H1 (cell line): ENCODE measurements around the gene IFTAP. TPM values are rescaled to one million over a fixed set of nuclear protein-coding genes. Genes with fewer than 3 reads are reported as not detected.

Experiments
- CTCF ChIA-PET: fragments of 300-600 bp; sonication (Branson Sonifier 250); formaldehyde crosslinking; loops from one replicate; lab custom pipeline; 2021; ENCODE audit not compliant: partially characterized antibody; lab: Charles Lee
- POLR2A ChIA-PET: fragments of 300-600 bp; sonication (Branson Sonifier 250); formaldehyde crosslinking; loops from one replicate; lab custom pipeline; 2021; ENCODE audit warnings: inconsistent platforms; ENCODE audit not compliant: partially characterized antibody; lab: Charles Lee
- DNase-seq, 2 experiments: peaks; one replicate each; pipeline versions ENCODE4 v3.0.0 to v3.0.0-alpha.2; 2010 to 2022; ENCODE audit warnings: low spot score in 2 of 2, low read depth in 1 of 2, mixed read lengths in 1 of 2
- FAIRE-seq: peaks from 2 replicates; lab custom pipeline; 2011; peaks lifted over from hg19 to GRCh38; lab: Jason Lieb, UNC
- H2AFZ ChIP-seq: 2 replicates; pipeline ENCODE4 v1.8.1; 2012; ENCODE audit warnings: low read length, inconsistent platforms
- H2AK5ac ChIP-seq: 2 replicates; pipeline ENCODE4 v1.6.1; 2013; ENCODE audit warnings: low read depth, low read length
- H2BK120ac ChIP-seq: replicated peaks from 2 replicates; pipeline ENCODE3; 2013; ENCODE audit warnings: low read depth, low read length, inconsistent platforms
- H2BK12ac ChIP-seq: 2 replicates; pipeline ENCODE4 v1.6.1; 2013; ENCODE audit warnings: low read depth, low read length
- H2BK15ac ChIP-seq: 2 replicates; pipeline ENCODE4 v1.6.1; 2013; ENCODE audit warnings: low read length
- H2BK20ac ChIP-seq: 2 replicates; pipeline ENCODE4 v1.6.1; 2013; ENCODE audit warnings: low read length
- H2BK5ac ChIP-seq: 2 replicates; pipeline ENCODE4 v1.6.1; 2013; ENCODE audit warnings: low read depth, low read length
- H3K14ac ChIP-seq: 2 replicates; pipeline ENCODE4 v1.6.1; 2013; ENCODE audit warnings: inconsistent platforms; ENCODE audit not compliant: insufficient read length
- H3K18ac ChIP-seq: 2 replicates; pipeline ENCODE4 v1.6.1; 2013; ENCODE audit warnings: low read length; ENCODE audit errors: extremely low read depth
- H3K23ac ChIP-seq: 2 replicates; pipeline ENCODE4 v1.6.1; 2013; ENCODE audit warnings: inconsistent platforms; ENCODE audit not compliant: insufficient read length
- H3K23me2 ChIP-seq: 2 replicates; pipeline ENCODE4 v1.6.1; 2013; ENCODE audit warnings: low read depth, low read length
- H3K27ac ChIP-seq: 2 replicates; pipeline ENCODE4 v1.6.1; 2011; ENCODE audit warnings: low read depth, low read length, inconsistent platforms
- H3K27me3 ChIP-seq, 4 experiments: replicated peaks in 1 of 4; 1 replicate in 1 of 4; 2 replicates in 3 of 4; pipeline versions ENCODE4 v1.6.1 to v1.8.1; 2011 to 2013; ENCODE audit warnings: low read length in 3 of 4, mild to moderate bottlenecking in 3 of 4, inconsistent platforms in 2 of 4, mixed read lengths in 2 of 4, moderate library complexity in 1 of 4; ENCODE audit not compliant: control insufficient read depth in 3 of 4, insufficient read depth in 3 of 4; ENCODE audit errors: extremely low read depth in 1 of 4
- H3K36me3 ChIP-seq, 4 experiments: 2 replicates each; pipeline versions ENCODE4 v1.6.1 to v1.8.1; 2011 to 2013; ENCODE audit warnings: mild to moderate bottlenecking in 4 of 4, low read length in 3 of 4, moderate library complexity in 2 of 4, control low read depth in 1 of 4, inconsistent platforms in 1 of 4; ENCODE audit not compliant: insufficient read depth in 4 of 4, control insufficient read depth in 2 of 4
- H3K4ac ChIP-seq: replicated peaks from 2 replicates; pipeline ENCODE3; 2013; ENCODE audit warnings: low read length, low read depth, mixed read lengths, inconsistent platforms; ENCODE audit not compliant: insufficient read length
- H3K4me1 ChIP-seq, 4 experiments: replicated peaks in 1 of 4; 1 replicate in 1 of 4; 2 replicates in 3 of 4; pipeline versions ENCODE4 v1.6.1 to v1.8.1; 2011 to 2013; ENCODE audit warnings: low read length in 3 of 4, inconsistent platforms in 2 of 4, mixed read lengths in 1 of 4; ENCODE audit not compliant: insufficient read depth in 4 of 4, control insufficient read depth in 3 of 4
- H3K4me2 ChIP-seq, 2 experiments: 2 replicates each; pipeline versions ENCODE4 v1.6.1 to v1.8.1; 2011 to 2013; ENCODE audit warnings: low read depth in 2 of 2, low read length in 2 of 2, control low read depth in 1 of 2, inconsistent platforms in 1 of 2, mild to moderate bottlenecking in 1 of 2; ENCODE audit not compliant: insufficient read depth in 1 of 2
- H3K4me3 ChIP-seq, 4 experiments: fragments of 200-600, 300-600 bp in 1 of 4; sonication (generic), shearing (Covaris generic), sonication (Bioruptor Twin) in 1 of 4; 2 replicates each; pipeline versions ENCODE4 v1.5.1 to v1.8.1; 2011 to 2016; ENCODE audit warnings: low read length in 4 of 4, low read depth in 3 of 4, control low read depth in 2 of 4, inconsistent platforms in 2 of 4, mild to moderate bottlenecking in 2 of 4, mixed read lengths in 1 of 4, moderate library complexity in 1 of 4; ENCODE audit not compliant: insufficient read depth in 2 of 4; ENCODE audit errors: extremely low read depth in 1 of 4
- H3K56ac ChIP-seq: replicated peaks from 2 replicates; pipeline ENCODE3; 2013; ENCODE audit warnings: low read depth, mild to moderate bottlenecking, mixed read lengths, low read length, inconsistent platforms; ENCODE audit not compliant: insufficient read length
- H3K79me1 ChIP-seq: 2 replicates; pipeline ENCODE4 v1.6.1; 2013; ENCODE audit warnings: low read depth, low read length, control low read depth
- H3K79me2 ChIP-seq, 2 experiments: 2 replicates each; pipeline versions ENCODE4 v1.6.1 to v1.8.1; 2012 to 2013; ENCODE audit warnings: low read length in 2 of 2, mild to moderate bottlenecking in 2 of 2, inconsistent platforms in 1 of 2; ENCODE audit not compliant: insufficient read depth in 2 of 2, control insufficient read depth in 1 of 2
- H3K9ac ChIP-seq, 4 experiments: replicated peaks in 1 of 4; 1 replicate in 1 of 4; 2 replicates in 3 of 4; pipeline versions ENCODE4 v1.6.1 to v1.8.1; 2011 to 2013; ENCODE audit warnings: low read depth in 3 of 4, low read length in 3 of 4, control low read depth in 2 of 4, mild to moderate bottlenecking in 2 of 4, moderate library complexity in 2 of 4, inconsistent platforms in 1 of 4; ENCODE audit errors: extremely low read depth in 1 of 4
- H3K9me3 ChIP-seq, 2 experiments: 2 replicates each; pipeline versions ENCODE4 v1.6.1 to v1.8.1; 2012 to 2013; ENCODE audit warnings: mild to moderate bottlenecking in 2 of 2, moderate library complexity in 2 of 2, control low read depth in 1 of 2, inconsistent platforms in 1 of 2, low read depth in 1 of 2, low read length in 1 of 2, mixed read lengths in 1 of 2; ENCODE audit not compliant: insufficient read depth in 2 of 2
- H4K20me1 ChIP-seq, 2 experiments: replicated peaks in 1 of 2; 2 replicates each; pipeline versions ENCODE3 to v1.8.1; 2011 to 2013; ENCODE audit warnings: inconsistent platforms in 2 of 2, low read length in 2 of 2, mild to moderate bottlenecking in 1 of 2; ENCODE audit not compliant: insufficient read depth in 2 of 2, control insufficient read depth in 1 of 2
- H4K5ac ChIP-seq: 2 replicates; pipeline ENCODE4 v1.6.1; 2013; ENCODE audit warnings: low read length, low read depth, mixed read lengths, inconsistent platforms; ENCODE audit not compliant: insufficient read length
- H4K8ac ChIP-seq: 2 replicates; pipeline ENCODE4 v1.8.0; 2013; ENCODE audit warnings: mild to moderate bottlenecking, moderate library complexity, low read length, inconsistent platforms; ENCODE audit not compliant: insufficient read depth; ENCODE audit errors: extremely low read depth
- H4K91ac ChIP-seq: replicated peaks from 2 replicates; pipeline ENCODE3; 2013; ENCODE audit warnings: low read length, mixed read lengths, inconsistent platforms; ENCODE audit not compliant: insufficient read length
- CBX5 ChIP-seq: fragments of 300-800, 300-1000 bp; sonication (generic); IDR thresholded peaks from 2 replicates; pipeline ENCODE4 v1.7.1; 2016; ENCODE audit warnings: antibody characterized with exemption, low read length, low read depth
- CEBPB ChIP-seq: IDR thresholded peaks from 2 replicates; pipeline ENCODE4 v1.6.1; 2012; ENCODE audit warnings: low read depth, low read length
- CTCF ChIP-seq, 3 experiments: IDR thresholded peaks; 1 replicate in 2 of 3; 2 replicates in 1 of 3; pipeline versions ENCODE4 v1.5.1 to v1.6.1; 2011; ENCODE audit warnings: low read length in 3 of 3, mild to moderate bottlenecking in 3 of 3, inconsistent platforms in 2 of 3, low read depth in 1 of 3, moderate library complexity in 1 of 3; ENCODE audit not compliant: insufficient read depth in 1 of 3; ENCODE audit errors: control extremely low read depth in 1 of 3
- FOSL1 ChIP-seq: IDR thresholded peaks from 2 replicates; pipeline ENCODE4 v1.6.1; 2011; ENCODE audit warnings: mild to moderate bottlenecking, low read depth, low read length, moderate library complexity; ENCODE audit not compliant: insufficient read depth
- HDAC2 ChIP-seq, 2 experiments: fragments of 300-600 bp in 1 of 2; sonication (generic) in 1 of 2; IDR thresholded peaks; 2 replicates each; pipeline ENCODE4 v1.6.1; 2011 to 2012; ENCODE audit warnings: low read depth in 2 of 2, low read length in 2 of 2, mild to moderate bottlenecking in 2 of 2, moderate library complexity in 2 of 2, borderline replicate concordance in 1 of 2, inconsistent platforms in 1 of 2
- POLR2A ChIP-seq, 2 experiments: IDR thresholded peaks; 1 replicate in 1 of 2; 2 replicates in 1 of 2; pipeline ENCODE4 v1.6.1; 2011; ENCODE audit warnings: low read depth in 2 of 2, low read length in 2 of 2, mild to moderate bottlenecking in 2 of 2; ENCODE audit errors: control extremely low read depth in 1 of 2
- RAD21 ChIP-seq, 2 experiments: IDR thresholded peaks in 1 of 2; conservative IDR thresholded peaks in 1 of 2; 2 replicates each; pipeline ENCODE4 v1.6.1; 2011; ENCODE audit warnings: low read depth in 2 of 2, low read length in 2 of 2, improper control_type of control experiment in 1 of 2, inconsistent platforms in 1 of 2, mild to moderate bottlenecking in 1 of 2, moderate library complexity in 1 of 2
- RNF2 ChIP-seq: fragments of 200-900, 300-1000 bp; sonication (generic); IDR thresholded peaks from 2 replicates; pipeline ENCODE4 v1.7.1; 2016; ENCODE audit warnings: borderline replicate concordance, low read depth, mild to moderate bottlenecking, antibody characterized with exemption, low read length; ENCODE audit not compliant: poor library complexity, severe bottlenecking; ENCODE audit errors: missing control alignments
- SIRT6 ChIP-seq: IDR thresholded peaks from one replicate; pipeline ENCODE4 v1.7.1; 2012; ENCODE audit warnings: low read length, inconsistent platforms
- SP4 ChIP-seq: IDR thresholded peaks from 2 replicates; pipeline ENCODE4 v1.6.1; 2012; ENCODE audit warnings: low read length, inconsistent platforms
- SUZ12 ChIP-seq: fragments of 200-600 bp; sonication (generic); IDR thresholded peaks from 2 replicates; pipeline ENCODE4 v1.6.1; 2012; ENCODE audit warnings: mild to moderate bottlenecking, inconsistent platforms, low read length, moderate library complexity, mixed read lengths
- WGBS, 2 experiments: shearing (Covaris generic) in 1 of 2; methylation state at CpG; one replicate each; pipeline versions ENCODE4 v1.1.6 to v1.1.7; 2013 to 2015; ENCODE audit warnings: low lambda C conversion rate in 2 of 2, mixed read lengths in 2 of 2, inconsistent platforms in 1 of 2, low coverage in 1 of 2, missing lambda C conversion rate in 1 of 2; ENCODE audit not compliant: insufficient replicate concordance in 2 of 2, insufficient coverage in 1 of 2, insufficient read length in 1 of 2; ENCODE audit errors: extremely low coverage in 1 of 2, missing lambda C conversion rate in 1 of 2; 5-methylcytosine and 5-hydroxymethylcytosine counted together
- polyA plus RNA-seq, 7 experiments: library from polyadenylated mRNA; depleted of rRNA in 3 of 7; stranded (reverse) in 5 of 7; unstranded in 2 of 7; fragments of >200 nt in 5 of 7; fragments of 200-250 nt in 2 of 7; gene quantifications; 1 replicate in 5 of 7; 2 replicates in 1 of 7; 4 replicates in 1 of 7; pipeline versions ENCODE4 v1.2.1 to v1.2.3, GENCODE V29; 2011 to 2013; ENCODE audit warnings: missing spikeins in 2 of 7, mixed read lengths in 2 of 7
- total RNA-seq: library from RNA; stranded (reverse); fragmentation: NEBNext Ultra II Directional; extraction: Animal tissue kit (Norgen Biotek cat#: 25700); gene quantifications from 2 replicates; pipeline ENCODE4 v1.2.1, GENCODE V29; 2021

IFTAP gene
- total and polyA plus RNA-seq, 2 of the 8 experiments (the other 6 are each of a cell fraction or from before 2014, with no cell fraction given) = 21.2 to 23.9 TPM

GRCh38 chr11:36615826-36616225, 21.5 kb downstream of the IFTAP start:
- H3K18ac ChIP-seq = no peak overlapping the region
- H4K8ac ChIP-seq = no peak overlapping the region
- H2BK15ac ChIP-seq = no peak overlapping the region
- no peak overlapping the region for H2BK5ac ChIP-seq
- H3K23ac ChIP-seq = no peak overlapping the region
- no peak overlapping the region for H3K4me2 ChIP-seq
- no peaks in the 10 kb centered on the region for H3K4me1 ChIP-seq
- no peaks in the 10 kb centered on the region for H3K23me2 ChIP-seq
- no peak overlapping the region for H4K5ac ChIP-seq
- no peak overlapping the region for H2BK120ac ChIP-seq
- no peaks in the 10 kb centered on the region for H3K27me3 ChIP-seq
- no peaks in the 10 kb centered on the region for H3K79me2 ChIP-seq
- no peak for FAIRE-seq
- WGBS, 2 experiments = 92% methylated on average over 3 of the region's 3 CpGs; no CpG with 5 or more reads in 1 of the 2 experiments
- H3K27ac ChIP-seq = no peak overlapping the region
- H4K91ac ChIP-seq = no peak overlapping the region
- no peaks in the 10 kb centered on the region for H3K79me1 ChIP-seq
- H3K56ac ChIP-seq = no peak overlapping the region
- no peak overlapping the region for H3K4me3 ChIP-seq
- ChIA-PET POLR2A (no interaction called here), CTCF (no interaction called here)
- H2BK20ac ChIP-seq = no peak overlapping the region
- no peak overlapping the region for H3K4ac ChIP-seq
- H2AK5ac ChIP-seq = no peak overlapping the region
- H3K9ac ChIP-seq = no peak overlapping the region
- H3K9me3 ChIP-seq = no peaks in the 10 kb centered on the region
- H3K36me3 ChIP-seq = no peaks in the 10 kb centered on the region
- no peak overlapping the region for H3K14ac ChIP-seq
- H2AFZ ChIP-seq = no peak overlapping the region
- no peaks in the 10 kb centered on the region for H4K20me1 ChIP-seq
- no peak overlapping the region for H2BK12ac ChIP-seq
- no peak for DNase-seq
- no peak for TF ChIP-seq SP4
- no peak for TF ChIP-seq SUZ12
- TF ChIP-seq HDAC2 (IDR thresholded peaks at IDR 0.05; ENCODE audit: borderline replicate concordance in 1 of 2, low read depth in 2 of 2, low read length in 2 of 2) = no peak
- TF ChIP-seq FOSL1 = no peak
- TF ChIP-seq CEBPB = no peak
- TF ChIP-seq CBX5 = no peak
- TF ChIP-seq RNF2 = no peak
- TF ChIP-seq RAD21 (IDR thresholded peaks at IDR 0.05 in 1 of 2, conservative IDR thresholded peaks at IDR 0.05 in 1 of 2; ENCODE audit: low read depth in 2 of 2, low read length in 2 of 2) = no peak
- no peak for TF ChIP-seq CTCF (IDR thresholded peaks at IDR 0.05; ENCODE audit: control extremely low read depth in 1 of 3, insufficient read depth in 1 of 3, low read depth in 1 of 3, low read length in 3 of 3)
- no peak for TF ChIP-seq SIRT6
- no peak for TF ChIP-seq POLR2A (IDR thresholded peaks at IDR 0.05; ENCODE audit: control extremely low read depth in 1 of 2, low read depth in 2 of 2, low read length in 2 of 2)
